ENCODE measurements around the gene PRKCZ. TPM values are rescaled to one million over a fixed set of nuclear protein-coding genes. Genes with fewer than 3 reads are reported as not detected.

Gene PRKCZ
- total and polyA plus RNA-seq, 9 of the 15 experiments (the other 6 are each of a cell fraction or from before 2014, with no cell fraction given) = 0.07 to 3.1 (median 1.3) TPM

DNA sequence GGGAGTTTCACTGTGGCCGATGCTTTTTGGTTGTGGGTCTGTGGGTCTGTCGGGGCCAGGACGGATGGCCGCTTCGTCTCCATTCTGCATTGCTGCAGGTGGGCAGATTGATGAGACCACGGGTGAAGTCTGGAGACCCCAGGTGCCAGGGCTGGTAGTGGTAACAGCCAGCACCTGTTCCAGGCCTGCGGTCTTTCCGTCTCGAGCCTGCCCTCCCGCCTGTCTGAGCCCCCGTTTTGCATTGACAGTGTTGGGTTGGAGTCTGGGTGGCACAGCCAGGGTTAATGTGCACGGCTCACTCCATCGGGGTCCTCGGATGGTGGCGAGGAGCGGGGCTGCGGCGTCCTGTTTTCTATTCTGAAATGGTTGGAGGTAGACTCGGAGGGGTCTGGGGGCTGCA lies 24.2 kb downstream of the PRKCZ start (continued):
- TF ChIP-seq, protein P1, sequence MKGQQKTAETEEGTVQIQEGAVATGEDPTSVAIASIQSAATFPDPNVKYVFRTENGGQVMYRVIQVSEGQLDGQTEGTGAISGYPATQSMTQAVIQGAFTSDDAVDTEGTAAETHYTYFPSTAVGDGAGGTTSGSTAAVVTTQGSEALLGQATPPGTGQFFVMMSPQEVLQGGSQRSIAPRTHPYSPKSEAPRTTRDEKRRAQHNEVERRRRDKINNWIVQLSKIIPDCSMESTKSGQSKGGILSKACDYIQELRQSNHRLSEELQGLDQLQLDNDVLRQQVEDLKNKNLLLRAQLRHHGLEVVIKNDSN (CRISPR knock-in tag; IDR thresholded peaks at IDR 0.05) = no peak

DNA sequence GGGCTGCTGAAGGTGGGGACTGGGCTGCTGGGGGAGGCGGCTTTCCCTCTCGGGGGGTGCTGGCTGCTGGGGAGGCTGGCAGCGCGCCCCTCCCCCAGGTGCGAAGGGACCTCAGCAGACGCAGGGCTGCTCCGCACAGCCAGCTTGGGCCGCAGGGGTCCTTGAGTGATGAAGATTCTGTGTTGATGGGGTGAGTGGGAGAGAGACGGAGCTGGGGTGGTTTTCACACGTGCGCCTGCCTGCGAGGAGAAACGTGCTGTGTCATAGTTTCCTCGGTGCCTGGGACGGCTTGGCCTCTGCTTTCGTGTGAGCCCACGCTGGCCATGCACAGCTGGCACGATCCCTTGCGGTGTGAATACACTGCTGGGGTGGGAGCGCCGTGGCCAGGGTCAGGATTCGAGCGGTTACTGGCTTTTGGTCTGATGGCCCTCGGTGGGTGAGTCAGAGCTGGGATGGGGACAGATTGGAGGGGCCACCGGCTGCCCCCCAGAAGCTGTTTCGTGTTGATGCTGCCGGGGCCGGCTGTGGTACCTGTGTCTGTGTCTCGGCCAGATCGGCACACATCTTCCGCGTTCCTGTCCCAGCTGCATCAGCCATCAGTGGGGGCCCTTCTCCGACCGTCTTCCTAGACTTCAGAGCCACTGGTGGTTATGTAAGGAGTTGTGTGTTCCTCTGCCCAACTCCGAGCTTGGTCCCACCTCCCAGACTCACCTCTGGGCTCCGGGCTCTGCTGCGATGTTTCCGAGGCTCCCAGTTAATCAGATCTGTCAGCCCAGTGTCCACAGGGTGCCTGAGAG lies 24.9 kb downstream of the PRKCZ start:
- Histone ChIP-seq H3K9me1 (ENCODE audit: control insufficient read depth, insufficient read depth, low read length) (no peaks in the 10 kb centered on the region), H3K4me3 (no peak overlapping the region), H2AFZ (ENCODE audit: low read depth, low read length) (no peak overlapping the region), H3K9ac (ENCODE audit: insufficient read depth in 1 of 2, low read depth in 2 of 2, low read length in 2 of 2) (no peak overlapping the region; a peak in 1 of 4 replicates), H3K36me3 (ENCODE audit: control insufficient read depth, insufficient read depth, low read length) (no peaks in the 10 kb centered on the region), H3K4me1 (replicated peaks in 1 of 2; ENCODE audit: control insufficient read depth in 2 of 2, insufficient read depth in 2 of 2, low read length in 2 of 2) (peaks cover 0 to 30% of the 10 kb centered on the region in 2 experiments; a peak in 2 of 5 replicates), H4K20me1 (replicated peaks; ENCODE audit: control insufficient read depth, insufficient read depth, low read length) (no peaks in the 10 kb centered on the region; the same call in 1 of the 2 replicates), H3K79me2 (ENCODE audit: control insufficient read depth, insufficient read depth, low read length) (no peaks in the 10 kb centered on the region), H3K27me3 (ENCODE audit: control insufficient read depth in 2 of 2, insufficient read depth in 2 of 2, low read length in 2 of 2) (peaks cover 60 to 80% of the 10 kb centered on the region in 2 experiments), H3K4me2 (ENCODE audit: insufficient read depth, low read length) (no peak overlapping the region), H3K9me3 (replicated peaks; ENCODE audit: control insufficient read depth, insufficient read depth, low read depth, low read length) (peaks cover 6% of the 10 kb centered on the region; the same call in 1 of the 2 replicates), H3K27ac (ENCODE audit: extremely low read depth, low read depth, low read length) (no peak overlapping the region)
- intact Hi-C loops (cut with micrococcal nuclease) = no loop called here
- POLR2A ChIA-PET = interaction anchor here (0.8 kb wide), 1 partner anchor 19 kb away, joined by 4 read pairs; no protein-coding TSS in a partner anchor
- no TSS peak for BruUV-seq (replicated peaks)
- WGBS (ENCODE audit: insufficient coverage, low coverage, missing lambda C conversion rate) = 5% methylated on average over 37 of the region's 38 CpGs
- CTCF ChIA-PET (ENCODE audit: low intra/inter-chr PET ratio) = no interaction called here
- FAIRE-seq = no peak
- no peak for ATAC-seq
- in situ Hi-C loops (cut with MboI) = no loop called here
- TF ChIP-seq, protein P2, sequence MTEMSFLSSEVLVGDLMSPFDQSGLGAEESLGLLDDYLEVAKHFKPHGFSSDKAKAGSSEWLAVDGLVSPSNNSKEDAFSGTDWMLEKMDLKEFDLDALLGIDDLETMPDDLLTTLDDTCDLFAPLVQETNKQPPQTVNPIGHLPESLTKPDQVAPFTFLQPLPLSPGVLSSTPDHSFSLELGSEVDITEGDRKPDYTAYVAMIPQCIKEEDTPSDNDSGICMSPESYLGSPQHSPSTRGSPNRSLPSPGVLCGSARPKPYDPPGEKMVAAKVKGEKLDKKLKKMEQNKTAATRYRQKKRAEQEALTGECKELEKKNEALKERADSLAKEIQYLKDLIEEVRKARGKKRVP (CRISPR knock-in tag; IDR thresholded peaks at IDR 0.05) = no peak
- TF ChIP-seq BHLHE40 (IDR thresholded peaks at IDR 0.05; ENCODE audit: low read length) (peak; percentile 50; the same call in 1 of the 2 replicates), NFE2 (IDR thresholded peaks at IDR 0.05; ENCODE audit: low read depth) (peak; percentile 31; the same call in 1 of the 2 replicates)
- no peak for DNase-seq (ENCODE audit: extremely low read depth in 1 of 4, low spot score in 3 of 4)
